GM19452 (cell line): ENCODE results near the gene ATG16L2.
"Not testable (repeated sequence)": the region's sequence is repeated elsewhere in the genome, so short reads cannot be mapped to it uniquely, and the experiment has no call there.

Source experiments
- ATAC-seq: cut with Tn5 transposase; IDR thresholded peaks from one replicate; pipeline ENCODE4 v1.9.1; 2021; ENCODE audit not compliant: unreplicated experiment

The ATG16L2 gene

DNA sequence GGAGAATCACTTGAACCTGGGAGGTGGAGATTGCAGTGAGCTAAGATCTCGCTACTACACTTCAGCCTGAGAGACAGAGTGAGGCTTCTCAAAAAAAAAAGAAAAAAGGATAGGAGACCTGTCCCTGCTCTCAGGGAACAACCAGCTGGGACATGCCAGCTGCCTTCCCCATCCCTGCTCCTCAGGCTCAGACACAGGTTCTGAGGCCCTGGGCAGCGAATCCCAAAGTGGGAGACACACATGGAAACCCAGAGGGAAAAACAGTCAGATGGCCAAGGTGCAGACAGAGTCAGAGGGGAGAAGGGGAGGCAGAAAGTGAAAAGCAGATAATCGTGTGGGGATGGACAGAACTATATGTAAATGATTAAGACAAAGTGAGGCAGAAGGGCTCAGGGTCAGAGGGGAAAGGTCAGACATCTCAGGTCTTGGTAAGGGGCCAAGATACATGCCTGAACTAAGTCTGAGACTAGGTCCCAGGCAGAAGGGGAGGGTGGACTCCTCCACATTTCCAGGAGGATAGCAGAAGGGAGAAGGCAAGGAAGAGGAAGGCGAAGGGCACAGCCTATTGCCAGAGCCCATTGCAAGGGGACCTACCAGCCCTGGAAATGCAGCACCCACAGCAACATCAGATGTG is 34.6 kb upstream of the ATG16L2 start:
- no peak for ATAC-seq

DNA sequence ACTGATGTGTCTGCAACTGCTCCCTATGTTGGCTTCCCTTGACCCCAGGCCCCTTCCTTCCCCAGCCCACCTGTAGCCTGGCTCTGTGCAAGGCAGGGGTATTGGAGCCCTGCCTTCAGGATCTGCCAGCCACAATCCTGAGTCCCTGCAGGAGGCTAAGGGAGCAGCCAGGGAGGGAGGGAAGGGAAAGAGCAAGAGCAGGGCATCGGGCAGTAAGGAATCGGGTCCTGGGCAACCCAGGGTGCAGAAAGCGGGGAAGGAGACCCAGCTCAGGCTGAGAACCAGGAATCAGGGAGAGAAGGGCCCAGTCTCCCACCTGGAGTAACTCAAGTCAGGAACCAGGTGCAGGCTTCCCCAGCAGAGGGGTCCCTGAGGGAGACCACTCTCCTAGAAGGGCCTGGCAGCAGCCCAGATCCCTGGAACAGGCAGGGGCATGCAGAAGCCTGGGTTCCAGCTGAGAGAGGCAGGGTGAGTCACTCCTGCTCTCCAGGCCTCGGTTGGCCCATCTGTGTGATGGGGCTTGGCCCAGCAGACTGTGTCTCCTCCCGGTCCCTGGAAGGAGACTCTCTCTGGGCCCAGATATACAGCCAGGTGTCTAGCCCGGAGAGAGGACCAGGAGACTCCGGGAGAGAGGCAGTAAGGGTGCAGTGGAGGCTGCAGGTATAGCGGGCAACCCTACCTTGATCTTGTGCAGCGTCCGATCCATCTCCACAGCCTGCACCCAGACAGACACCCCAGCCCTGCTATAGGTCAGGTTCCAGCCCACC is 33.7 kb upstream of the ATG16L2 start:
- no peak for ATAC-seq

DNA sequence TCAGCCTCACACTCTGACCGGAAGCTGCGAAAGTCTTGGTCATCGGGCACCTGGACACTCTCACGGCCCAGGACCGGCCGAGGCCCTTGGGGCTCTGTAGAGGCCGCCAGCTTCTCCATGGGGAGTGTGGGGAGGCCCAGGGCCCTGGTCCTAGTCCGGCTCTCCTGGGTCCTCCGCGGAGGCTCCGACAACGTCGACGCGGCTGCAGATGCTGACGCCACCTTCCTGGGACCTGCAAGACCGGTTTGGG is 33.2 kb upstream of the ATG16L2 start:
- ATAC-seq = no peak

DNA sequence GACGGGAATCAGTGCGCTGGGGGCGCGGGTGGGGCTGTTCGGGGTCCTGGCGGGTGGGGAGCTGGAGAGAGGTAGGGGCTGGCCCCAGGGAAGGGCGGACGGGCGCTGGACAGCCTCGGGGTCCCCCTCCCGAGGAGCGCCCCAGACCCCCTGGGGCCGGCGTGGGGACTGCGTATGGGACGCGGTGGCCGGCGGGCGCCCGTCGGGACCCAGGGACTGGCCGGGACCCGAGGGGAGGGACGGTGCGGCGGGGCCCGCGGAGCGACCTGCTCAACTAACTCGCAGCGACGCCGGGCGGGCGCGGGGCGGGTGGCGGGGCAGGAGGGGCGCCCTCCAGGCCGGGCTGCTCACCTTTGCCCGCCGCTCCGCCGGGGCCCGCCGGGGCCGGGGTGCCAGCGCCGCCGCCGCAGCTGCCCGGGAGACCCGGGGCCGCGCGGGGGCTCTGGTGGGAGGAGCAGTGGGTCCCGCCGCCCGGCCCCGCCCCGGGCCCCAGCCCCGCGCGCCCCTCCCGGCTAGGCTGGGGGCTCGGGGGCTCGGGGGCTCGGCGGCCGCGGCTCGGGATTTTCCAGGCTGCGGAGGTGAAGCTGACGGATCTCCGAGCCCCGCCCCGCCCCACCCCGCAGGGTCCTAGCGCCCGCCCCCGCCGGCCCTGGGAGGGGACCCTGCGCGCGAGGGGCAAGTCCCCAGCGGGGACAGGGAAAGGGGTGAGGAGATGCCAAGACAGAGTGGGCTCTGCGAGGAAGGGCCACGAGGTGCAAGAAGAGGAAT is 32.7 kb upstream of the ATG16L2 start:
- ATAC-seq = no peak

DNA sequence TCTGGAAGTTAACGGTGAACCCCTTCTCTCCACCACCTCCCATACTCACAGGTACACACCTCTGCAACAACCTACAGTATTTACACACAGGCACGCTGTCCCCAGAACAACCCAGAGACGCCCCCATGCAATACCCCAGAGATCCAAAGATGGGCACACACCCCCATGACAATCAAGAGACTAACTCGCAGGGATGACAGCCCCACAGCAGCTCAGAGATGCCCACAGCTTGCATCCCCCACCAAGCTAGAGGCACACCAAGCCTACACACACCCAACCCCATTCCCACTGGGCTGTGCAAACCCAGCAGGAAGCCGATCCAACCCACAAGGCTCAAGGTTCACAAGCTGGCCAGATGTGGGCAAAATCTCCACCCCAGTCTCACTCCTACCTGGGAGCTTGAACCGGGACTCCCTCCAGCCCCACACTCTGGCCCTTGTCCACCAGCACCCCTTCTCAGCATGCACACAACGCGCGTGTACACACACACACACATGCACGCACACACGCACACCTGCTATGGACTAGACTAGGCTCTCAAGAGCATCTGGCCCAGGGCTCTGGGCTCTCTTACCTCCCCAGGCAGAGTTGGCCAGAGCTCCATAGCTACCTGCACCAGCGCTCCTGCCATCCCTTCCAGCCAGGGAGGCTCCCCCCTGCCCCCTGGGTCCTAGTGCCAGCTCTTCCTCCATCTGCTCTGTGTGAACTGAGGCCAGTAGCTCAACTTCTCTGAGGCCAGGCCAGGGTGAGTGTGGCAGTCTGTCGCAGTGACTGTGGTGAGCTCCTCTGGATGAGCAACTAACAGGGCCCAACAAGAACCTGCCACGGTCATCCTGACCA is 31.9 kb upstream of the ATG16L2 start:
- no peak for ATAC-seq

DNA sequence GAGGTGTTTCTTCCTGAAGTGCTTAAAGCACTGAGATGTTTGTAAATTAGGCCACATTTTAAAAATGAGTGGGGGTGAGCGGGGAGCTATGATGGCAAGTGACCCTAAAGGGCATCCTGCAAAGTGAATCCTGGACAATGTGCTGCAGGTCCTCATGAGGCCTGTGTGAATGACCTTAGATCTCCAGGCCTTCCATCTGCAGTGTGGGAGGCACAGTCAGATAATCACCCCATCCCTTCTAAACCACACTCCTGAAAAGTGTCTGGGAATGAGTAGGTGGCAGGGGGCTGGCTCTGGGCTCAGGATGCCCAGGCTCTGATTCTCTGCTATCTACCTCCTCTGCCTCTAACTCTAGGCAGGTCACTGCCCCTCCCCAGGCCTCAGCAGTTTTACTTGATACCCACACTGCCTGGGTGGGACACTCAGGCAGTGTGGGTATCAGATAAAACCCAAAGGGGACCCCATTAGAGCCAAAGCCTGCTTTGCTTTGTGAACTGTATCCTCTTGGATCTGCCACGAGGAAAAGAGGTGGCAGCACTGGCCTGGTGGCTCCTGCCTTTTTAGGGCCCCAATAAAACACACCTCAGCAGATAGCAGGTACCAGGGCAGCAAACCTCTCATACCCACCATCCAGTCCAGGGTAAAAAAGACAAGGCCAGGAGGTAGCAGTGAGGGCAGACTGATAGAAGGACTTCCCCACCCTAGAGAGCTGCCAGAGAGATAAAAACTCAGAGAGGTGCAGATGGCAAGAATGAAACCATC is 30.9 kb upstream of the ATG16L2 start:
- no peak for ATAC-seq

DNA sequence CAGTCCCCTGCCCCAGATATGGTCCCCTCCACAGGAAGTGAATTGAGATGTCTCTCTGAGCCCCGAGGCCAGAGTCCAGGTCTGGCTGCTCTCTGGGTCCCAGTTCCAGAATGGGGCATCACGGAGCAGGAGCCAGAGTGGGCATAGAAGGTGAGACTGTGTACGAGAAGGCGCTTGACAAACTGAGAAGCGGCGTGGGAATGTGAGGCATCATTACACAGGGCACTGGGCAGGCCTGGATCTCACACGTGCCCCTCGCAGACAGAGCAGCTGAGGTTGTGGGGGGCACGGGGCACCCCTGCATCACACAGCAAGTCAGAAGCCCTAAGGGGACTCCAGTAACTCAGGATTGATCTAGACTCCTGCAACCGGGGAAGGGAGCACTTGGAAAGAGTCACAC is 29.5 kb upstream of the ATG16L2 start:
- ATAC-seq = no peak

DNA sequence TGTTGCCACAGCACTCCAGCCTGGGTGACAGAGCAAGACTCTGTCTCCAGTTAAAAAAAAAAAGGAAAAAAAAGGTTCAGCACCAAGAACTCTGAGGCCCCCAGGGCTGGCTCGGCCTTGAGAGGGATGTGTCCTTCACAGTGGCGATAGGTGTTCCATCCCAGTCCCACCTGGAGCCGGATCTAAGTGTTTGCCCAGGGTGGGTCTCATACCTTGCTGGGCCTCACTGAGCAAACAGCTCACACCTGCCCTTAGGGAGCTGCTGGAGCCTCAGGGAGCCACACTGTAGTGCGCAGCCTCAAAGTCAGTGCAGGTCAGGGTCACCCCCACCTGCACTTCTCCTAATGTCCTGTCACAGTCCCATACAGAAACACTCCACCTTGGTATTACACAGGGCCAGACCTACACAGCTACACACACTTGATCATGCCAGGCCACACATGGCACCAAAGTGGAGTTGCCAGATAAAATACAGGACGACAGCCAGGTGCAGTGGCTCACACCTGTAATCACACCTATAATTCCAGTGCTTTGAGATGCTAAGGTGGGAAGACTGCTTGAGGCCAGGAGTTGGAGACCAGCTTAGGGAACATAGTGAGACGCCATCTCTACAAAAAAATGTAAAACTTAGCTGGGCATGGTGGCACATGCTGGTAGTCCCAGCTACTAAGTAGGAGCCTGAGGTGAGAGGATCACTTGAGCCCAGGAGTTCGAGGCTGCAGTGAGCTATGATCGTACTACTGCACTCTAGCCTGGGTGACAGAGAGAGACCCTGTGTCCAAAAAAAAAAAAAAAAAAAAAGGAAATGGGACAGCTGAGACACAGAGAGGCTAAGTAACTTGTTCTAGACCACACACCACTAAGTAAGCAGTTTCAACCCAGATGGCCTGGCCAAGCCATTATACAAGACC is 27.7 kb upstream of the ATG16L2 start:
- ATAC-seq = no peak

DNA sequence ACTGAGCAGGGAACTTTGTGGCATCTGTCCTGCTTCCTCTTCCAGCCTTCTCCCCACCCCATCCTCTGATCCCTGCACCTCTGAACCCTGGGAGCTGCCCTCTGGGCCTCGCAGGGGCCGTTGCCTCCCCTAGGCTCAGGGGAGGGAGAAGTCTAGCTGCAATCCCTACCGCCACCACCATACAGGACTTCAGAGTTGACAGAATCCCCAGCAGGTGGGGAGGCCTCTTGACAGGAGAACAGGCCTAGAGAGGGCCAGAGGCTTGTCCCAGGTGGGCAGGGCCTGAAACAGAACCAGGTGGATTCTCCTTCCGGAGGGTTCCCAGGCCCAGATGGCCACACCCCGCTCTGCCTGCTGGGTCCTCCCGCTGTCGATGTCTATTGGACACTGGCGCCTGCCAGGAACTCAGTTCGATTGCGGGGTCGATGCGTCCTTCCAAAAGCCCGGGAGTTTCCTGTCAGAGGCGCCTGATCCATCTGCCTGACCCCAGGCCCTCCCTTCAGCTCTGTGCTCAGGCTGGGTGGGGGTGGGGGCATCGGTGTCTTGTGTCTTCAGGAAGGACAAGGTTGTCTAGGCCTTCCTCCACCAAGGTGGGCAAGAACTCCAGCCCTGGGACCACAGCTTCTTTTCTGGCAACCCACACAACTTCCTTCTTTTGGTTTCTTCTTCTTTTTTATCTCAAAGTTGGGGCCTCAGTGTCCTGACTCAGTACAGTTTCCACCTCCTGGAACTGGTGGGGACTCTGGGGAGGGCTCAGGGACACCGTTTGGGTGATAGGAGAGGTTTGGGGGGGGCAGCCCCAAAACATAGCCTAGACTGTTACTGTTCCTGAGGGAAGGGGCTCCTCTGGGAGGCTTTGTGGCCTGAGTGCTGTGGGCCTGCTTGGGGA is 26.8 kb upstream of the ATG16L2 start:
- ATAC-seq = no peak

DNA sequence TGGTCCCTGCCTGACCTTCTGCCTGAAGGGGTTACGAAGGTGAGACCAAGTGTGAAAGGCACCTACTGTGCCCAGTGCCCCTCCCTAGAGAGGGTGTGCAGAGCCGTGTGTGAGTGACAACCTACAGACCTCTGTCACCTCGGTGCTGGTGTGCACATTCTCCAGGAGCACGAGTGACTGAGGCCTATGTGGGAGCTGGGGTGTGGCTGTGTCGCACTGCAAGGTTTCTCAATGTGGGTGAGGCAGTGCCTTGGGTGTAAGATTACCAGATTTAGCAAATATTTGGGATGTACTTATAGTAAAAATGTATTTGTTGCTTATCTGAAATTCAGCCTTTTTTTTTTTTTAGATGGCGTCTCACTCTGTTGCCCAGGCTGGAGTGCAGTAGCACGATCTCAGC is 26.0 kb upstream of the ATG16L2 start:
- ATAC-seq = no peak

DNA sequence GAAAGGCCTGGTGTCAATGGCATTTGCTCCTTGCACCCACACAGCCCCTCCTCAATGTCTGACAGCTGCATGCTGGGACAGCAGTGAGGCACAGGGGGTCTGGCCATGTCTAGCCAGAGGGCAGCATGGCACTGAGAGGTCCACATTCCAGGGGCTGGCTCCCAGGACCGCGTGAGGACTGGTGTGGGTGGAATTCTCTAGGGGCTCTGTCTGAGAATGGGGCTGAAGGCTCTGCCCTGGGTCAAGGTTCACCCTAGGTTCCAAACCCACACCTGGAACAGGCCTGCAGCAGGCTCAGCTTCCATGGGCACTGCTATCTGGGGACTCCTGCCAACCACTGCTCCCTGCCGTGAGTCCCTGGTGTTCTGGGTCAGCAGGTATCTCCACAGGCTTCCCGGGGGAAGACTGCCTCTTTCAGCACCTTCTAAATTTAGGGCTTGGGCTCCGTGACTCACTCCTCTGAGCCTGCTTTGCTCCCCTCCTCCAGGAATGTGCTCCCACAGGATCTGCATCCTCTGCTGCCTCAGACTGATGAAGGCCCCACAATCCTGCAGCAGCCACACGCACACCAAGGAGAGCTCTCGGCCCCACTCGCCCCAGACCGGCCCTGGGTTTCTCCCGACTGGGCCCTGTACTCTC is 24.6 kb upstream of the ATG16L2 start:
- ATAC-seq = no peak

DNA sequence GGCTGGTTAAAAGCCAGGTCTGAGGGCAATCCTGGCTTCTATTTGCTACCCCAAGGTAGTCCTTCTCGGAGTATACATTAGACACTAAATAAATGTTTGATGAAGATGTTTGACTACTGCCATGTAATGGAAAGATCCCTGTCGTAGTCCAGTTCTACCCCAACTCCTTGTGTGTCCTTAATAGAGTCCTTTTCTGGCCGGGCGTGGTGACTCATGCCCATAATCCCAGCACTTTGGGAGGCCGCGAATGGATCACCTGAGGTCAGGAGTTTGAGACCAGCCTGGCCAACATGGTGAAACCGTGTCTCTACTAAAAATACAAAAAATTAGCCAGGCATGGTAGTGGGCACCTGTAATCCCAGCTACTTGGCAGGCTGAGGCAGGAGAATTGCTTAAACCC is 23.0 kb upstream of the ATG16L2 start:
- not testable (repeated sequence) for ATAC-seq

DNA sequence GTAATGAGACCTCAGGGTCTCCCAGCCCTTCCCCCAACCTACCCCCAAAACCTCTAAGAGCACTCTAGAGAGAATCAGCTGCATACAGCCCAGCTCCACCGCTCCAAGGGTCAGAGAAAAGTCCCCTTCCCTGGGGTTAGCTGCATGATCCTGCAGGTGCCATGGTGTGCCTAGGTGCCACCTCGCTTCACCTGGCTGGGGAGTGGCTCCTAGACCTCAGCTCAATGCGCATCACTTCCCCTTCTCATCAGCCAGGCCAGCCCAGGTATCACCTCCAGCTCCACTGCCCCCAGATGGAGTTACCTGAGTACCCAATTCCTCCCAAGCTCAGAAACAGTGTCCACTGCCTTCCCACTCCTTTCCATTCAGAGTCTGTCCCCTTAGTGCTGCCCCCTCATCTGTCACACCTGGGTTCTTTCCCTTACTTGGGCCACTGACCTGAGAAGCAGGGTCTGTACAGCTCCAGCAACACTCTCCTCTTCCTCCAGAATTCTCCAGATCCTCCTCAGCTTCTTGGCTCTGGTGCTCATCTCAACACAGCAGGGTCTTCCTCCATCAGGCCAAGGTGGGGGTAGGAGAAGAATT is 21.7 kb upstream of the ATG16L2 start:
- ATAC-seq = no peak

DNA sequence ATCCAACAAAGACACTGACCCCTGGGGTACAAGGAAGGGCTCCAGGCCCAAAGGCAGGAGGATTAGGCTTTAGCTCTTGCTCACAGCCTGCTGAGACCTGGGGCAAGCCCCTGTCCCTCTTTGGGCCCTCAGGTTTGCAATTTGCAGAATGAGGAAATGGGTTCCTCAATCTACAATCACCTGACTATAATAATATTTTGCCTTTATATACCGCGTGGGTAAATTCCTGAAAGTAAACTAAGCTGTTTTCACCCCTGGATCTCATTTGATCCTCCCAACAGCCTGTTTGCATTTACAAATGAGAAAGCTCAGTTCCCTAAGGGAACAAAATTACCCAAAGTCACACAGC is 21.2 kb upstream of the ATG16L2 start:
- ATAC-seq = no peak

DNA sequence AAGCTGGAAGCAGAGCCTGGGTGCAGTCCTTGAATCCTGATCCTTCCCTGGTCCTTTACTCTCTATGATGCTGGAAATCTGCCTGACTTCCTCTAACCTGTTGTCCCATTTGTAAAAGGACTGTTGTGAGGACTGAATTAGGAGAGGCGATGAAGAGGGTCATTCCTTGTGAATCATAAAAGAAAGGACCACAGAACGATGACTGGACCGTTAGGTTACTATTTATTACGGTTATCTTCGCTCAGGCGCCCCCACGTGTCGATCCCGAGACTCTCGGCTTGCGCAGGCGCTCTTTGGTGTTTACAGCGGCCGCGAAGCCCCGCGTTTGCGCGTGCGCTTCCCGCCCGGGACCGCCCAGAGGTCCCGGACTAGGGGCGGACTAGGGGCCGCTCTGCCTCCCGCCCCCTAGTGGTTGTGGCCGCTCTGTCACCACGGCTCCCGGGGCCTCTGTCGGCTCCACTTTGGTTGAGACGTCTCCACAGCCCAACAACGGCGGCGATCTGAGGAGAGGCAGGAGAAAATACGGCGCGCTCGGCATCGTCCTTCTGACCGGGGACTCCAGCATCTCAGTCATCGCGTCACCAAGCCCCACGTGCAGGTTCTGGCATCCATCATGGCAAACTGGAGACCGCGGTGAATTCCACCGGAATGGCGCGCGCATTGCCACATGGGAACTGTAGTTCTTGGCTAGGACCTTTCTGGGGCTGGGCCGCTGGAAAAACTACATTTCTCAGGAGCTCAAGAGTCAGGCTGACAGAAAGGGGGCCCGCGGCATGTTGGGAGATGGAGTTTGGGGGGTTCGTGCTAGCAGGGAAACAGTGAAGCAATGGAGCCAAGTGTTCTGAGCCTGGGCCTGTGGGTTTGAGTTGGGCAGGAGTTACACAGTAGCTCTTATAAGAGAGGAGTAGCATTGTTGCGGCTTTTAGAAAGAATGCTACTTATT is 20.5 kb upstream of the ATG16L2 start, which contains the start of gene STARD10:
Gene STARD10, minus strand, starts transcription at position 623 of the 943 bp plus-strand sequence. CDS start 12,866 bp downstream, outside the sequence.
- ATAC-seq = peak; percentile 85

DNA sequence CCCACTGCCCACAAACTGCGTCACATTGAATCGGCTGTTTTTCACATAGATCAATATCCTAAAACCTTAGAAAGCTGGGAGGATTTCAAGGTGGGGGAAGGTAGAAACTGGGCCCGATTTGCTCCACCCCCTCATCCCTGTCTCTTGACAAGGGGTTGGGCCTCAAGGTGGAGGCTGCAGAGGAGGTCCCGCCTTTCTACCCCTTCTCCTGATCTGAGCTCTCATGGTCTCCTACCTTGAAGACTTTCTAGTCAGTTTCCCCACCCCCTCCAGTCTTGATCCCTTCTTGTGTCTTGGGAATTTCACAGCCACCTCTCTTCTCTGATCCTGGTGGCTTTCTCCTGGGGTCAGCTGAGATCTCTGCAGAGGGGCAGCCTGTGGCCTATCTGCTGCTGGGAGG is 15.8 kb upstream of the ATG16L2 start:
- ATAC-seq = no peak

DNA sequence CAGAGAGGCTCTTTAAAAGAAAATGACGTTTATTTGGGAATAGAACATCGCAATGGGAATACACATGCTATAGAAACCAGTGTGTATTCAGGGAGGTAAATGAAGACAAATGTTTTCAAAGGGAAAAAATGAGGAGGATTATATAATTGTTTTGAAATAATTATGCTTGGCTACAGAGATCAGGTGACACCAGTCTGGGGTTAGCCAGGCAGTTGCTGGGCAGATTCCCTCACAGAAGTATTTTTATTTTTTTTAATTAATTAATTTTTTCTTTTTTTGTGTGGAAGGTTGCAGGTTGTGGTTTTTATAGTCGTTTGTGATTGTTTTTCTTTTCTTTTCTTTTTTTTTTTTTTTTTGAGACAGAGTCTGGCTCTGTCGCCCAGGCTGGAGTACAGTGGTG is 14.8 kb upstream of the ATG16L2 start:
- no peak for ATAC-seq
